ENCODE measurements around the gene AOC3. TPM values are rescaled to one million over a fixed set of nuclear protein-coding genes. Genes with fewer than 3 reads are reported as not detected.

The AOC3 gene
- total and polyA plus RNA-seq, 2 of the 13 experiments (the other 11 are each of a cell fraction or from before 2014, with no cell fraction given) = 8.7 to 51.7 TPM

- TF ChIP-seq ZNF234 (CRISPR knock-in tag; conservative IDR thresholded peaks at IDR 0.05) = no peak
- no peak for TF ChIP-seq ARID3A (IDR thresholded peaks at IDR 0.05; ENCODE audit: low read depth, low read length)
- no peak for TF ChIP-seq ZNF232 (CRISPR knock-in tag; IDR thresholded peaks at IDR 0.05; ENCODE audit: borderline replicate concordance)
- peak; percentile 5; the same call in 1 of the 2 replicates for TF ChIP-seq ZNF503 (CRISPR knock-in tag; IDR thresholded peaks at IDR 0.05)
- no peak for TF ChIP-seq YY1 (IDR thresholded peaks at IDR 0.05; ENCODE audit: insufficient read depth, insufficient replicate concordance, low read depth, low read length)
- no peak for TF ChIP-seq ZNF17 (CRISPR knock-in tag; IDR thresholded peaks at IDR 0.05)
- TF ChIP-seq ZKSCAN5 (CRISPR knock-in tag; IDR thresholded peaks at IDR 0.05) = no peak
- TF ChIP-seq HMGXB4 (CRISPR knock-in tag; IDR thresholded peaks at IDR 0.05; ENCODE audit: borderline replicate concordance in 1 of 2, low read depth in 1 of 2) = peak in 1 of 2 experiments; percentile 36; a peak in 2 of 4 replicates
- TF ChIP-seq TOE1 (CRISPR knock-in tag; IDR thresholded peaks at IDR 0.05) = no peak
- TF ChIP-seq KAT2B (IDR thresholded peaks at IDR 0.05; ENCODE audit: borderline replicate concordance, low read depth, low read length) = no peak
- TF ChIP-seq ZSCAN31 (CRISPR knock-in tag; IDR thresholded peaks at IDR 0.05; ENCODE audit: low read depth) = peak; percentile 47; the same call in 1 of the 2 replicates
- no peak for TF ChIP-seq CHCHD3 (CRISPR knock-in tag; IDR thresholded peaks at IDR 0.05)
- no peak for TF ChIP-seq LRRFIP1 (CRISPR knock-in tag; conservative IDR thresholded peaks at IDR 0.05)
- TF ChIP-seq SRSF4 (IDR thresholded peaks at IDR 0.05; ENCODE audit: low read depth, low read length, poor library complexity, severe bottlenecking) = no peak
- no peak for TF ChIP-seq NR2F1 (CRISPR knock-in tag; IDR thresholded peaks at IDR 0.05)
- no peak for TF ChIP-seq PITX1 (CRISPR knock-in tag; IDR thresholded peaks at IDR 0.05)
- TF ChIP-seq ZNF33A (CRISPR knock-in tag; IDR thresholded peaks at IDR 0.05; ENCODE audit: borderline replicate concordance) = no peak
- TF ChIP-seq RFX1 (IDR thresholded peaks at IDR 0.05) = no peak
- no peak for TF ChIP-seq ATF1 (CRISPR knock-in tag; IDR thresholded peaks at IDR 0.05)
- peak; percentile 85 for TF ChIP-seq RXRB (CRISPR knock-in tag; IDR thresholded peaks at IDR 0.05; ENCODE audit: borderline replicate concordance)
- peak; percentile 88 for TF ChIP-seq PHF21A (CRISPR knock-in tag; IDR thresholded peaks at IDR 0.05)
Measured at GRCh38 chr17:42891539-42892152, 40.6 kb downstream of the AOC3 start (continued).

Data from HepG2 (cell line).